ENCODE measurements around the gene ENAH.
"Not testable (repeated sequence)": the region's sequence is repeated elsewhere in the genome, so short reads cannot be mapped to it uniquely, and the experiment has no call there.

The ENAH gene

DNA sequence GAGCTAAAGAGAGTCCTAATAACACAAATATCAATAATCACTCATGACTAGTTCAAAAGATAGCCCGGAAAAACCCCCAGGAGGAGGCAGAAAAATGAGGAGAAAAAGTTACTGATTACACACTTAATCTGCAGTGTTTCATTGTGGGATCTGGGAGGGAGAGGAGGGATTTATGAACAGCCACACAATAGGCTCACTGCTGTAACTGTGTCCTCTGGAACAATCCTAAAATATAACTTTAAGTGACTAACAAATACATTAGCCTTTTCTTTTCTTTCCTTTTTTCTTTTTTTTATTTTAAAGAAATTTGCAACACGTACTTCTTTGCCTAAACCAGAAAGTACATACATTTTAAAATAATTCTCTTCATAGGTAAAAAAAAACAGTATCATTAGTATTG is 118.8 kb downstream of the ENAH start:
- in situ Hi-C loops (cut with MboI; ENCODE audit: low sequenced_read_pairs), result no loop called here

DNA sequence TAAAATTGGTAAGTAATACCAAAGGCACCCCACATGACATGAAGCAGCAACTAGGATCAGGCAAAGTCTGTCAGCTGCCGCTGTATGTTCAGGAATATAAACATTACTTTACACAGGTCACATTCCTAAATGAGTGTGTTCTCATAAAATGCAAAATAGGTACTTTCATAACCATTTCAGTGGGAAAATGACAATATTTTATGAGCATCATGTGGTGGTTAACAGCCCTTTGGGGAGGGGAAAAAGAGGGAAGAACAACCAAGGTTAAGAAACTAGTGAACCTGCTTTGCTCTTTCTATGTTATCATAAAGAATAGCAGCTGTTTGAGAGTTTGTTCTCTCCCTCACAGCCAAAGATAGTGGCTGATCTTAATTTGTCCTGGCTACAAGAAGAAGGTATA is 119.7 kb downstream of the ENAH start:
- in situ Hi-C loops (cut with MboI; ENCODE audit: low sequenced_read_pairs), result no loop called here

DNA sequence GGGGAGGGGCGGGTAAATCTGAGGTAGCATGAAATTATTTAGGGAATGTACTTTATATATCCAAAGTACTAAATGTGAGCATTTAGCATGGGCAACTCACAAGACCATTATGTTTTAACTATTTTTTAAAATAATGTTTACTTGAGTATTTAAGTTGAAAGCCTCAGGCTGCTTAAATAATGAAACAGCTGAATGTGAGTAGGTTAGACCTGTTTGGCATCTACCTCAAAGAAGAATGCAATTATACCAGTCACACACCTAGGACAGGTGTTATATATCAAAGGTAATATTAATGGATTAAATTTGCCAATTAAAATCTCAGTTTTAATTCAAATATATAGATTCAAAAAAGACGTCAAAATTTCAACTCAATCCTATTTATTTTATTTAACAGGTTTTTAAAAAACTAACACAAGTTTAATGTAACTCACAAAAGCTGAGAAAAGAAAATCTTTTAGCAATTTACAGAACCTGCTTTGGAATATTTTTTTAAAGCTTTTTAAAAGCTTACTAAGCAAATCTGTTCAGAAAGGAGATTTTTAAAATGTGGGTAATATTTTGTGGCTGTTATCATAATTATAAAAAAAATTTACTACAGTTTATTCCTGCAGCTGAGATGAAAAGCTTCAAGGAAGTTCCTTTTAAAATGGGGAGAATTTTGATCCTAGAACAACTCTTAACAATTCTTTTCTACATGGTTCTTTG is 120.5 kb downstream of the ENAH start:
- in situ Hi-C loops (cut with MboI; ENCODE audit: low sequenced_read_pairs), result no loop called here

DNA sequence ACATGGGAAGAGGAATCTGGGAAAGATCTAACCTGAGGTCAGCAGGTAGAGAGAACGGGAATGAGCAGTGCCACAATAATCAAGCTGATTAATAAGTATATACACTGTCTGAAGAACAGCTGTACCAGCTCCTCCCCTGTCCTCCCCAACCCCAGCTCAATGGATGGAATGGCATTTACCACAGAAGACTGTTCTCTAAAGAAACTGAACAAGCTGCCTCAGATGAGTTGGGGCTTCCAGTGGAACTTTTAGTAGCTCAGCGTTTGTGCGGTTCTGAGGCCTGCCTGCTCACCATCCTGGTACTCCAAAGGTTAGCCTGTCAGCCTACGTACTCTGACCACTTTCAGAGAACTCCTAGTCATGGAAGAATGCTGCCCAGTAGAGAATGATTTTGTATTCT is 123.2 kb downstream of the ENAH start:
- in situ Hi-C loops (cut with MboI; ENCODE audit: low sequenced_read_pairs), result no loop called here

DNA sequence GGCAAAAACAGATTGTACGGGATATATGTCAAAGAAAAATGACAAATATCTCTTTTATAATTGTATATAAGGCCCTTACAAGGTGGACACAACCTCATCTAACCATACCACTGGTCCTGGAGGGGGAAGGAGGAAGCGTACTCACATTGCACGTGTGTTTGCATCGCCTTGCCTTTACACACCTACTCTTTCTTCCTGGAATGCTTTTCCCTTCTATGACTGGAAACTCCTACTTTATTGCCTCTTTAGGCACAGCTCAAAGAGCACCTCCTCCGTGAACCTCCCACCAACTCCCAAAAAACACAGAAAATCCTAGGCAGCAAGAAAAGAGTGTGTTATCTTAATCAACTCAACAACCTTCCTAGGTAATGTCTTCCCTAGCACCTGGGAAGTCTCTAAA is 125.3 kb downstream of the ENAH start:
- in situ Hi-C loops (cut with MboI; ENCODE audit: low sequenced_read_pairs), result no loop called here

DNA sequence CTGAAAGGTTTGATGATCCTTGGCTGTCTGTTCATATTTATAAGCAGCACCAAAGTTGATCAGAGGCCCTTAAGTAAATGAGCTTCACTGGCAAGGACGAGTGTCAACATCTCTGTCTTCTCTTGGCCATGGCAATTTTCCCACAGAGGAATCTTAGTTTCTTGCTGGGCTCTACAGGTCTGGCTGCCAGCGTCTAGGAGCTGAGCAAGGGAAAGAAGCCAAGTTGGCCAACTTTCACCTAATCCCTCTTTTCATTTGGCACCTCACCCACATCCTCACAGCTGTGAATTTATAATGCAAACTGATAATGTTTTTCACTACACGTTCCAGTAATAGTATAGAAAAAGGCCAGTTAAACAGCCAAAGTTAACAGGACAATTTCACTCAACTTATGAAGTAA is 126.0 kb downstream of the ENAH start:
- in situ Hi-C loops (cut with MboI; ENCODE audit: low sequenced_read_pairs), result no loop called here

DNA sequence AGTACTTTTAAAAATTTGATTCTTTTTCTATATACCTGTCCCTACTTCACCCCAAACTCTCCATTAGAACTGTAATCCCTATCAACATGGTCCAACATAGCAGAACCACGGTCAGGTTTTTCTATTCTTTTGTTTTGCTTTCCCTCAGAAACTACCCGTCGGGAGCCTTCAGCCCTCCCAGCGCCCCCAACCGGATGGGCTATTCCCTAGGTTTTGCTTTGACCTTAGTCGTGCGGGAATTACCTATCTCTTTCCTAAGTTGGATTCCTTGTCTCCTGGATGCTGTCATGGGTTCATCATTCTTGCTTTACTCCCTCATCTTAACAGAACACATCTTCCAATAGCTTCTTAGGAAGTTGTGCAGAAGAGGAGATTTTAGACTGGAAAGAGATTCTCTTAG is 127.5 kb downstream of the ENAH start:
- in situ Hi-C loops (cut with MboI; ENCODE audit: low sequenced_read_pairs), result no loop called here

DNA sequence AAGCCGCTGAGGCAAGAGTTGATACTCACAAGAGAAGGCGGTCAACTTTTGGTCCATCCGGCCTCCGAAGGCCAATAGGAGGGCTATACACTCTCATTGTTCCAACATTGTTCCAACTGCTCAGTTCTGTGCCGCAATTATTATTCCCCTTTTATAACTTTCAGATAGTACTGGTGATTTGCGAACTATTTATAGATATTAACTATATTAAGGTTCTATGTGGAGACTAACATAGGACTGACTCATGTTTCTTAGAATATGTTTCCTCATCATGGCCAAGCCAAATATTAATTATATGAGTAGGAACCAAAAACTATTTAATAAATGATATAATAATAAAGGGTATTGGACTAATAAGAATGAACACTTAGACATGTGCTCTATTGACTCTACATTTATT is 128.4 kb downstream of the ENAH start:
- in situ Hi-C loops (cut with MboI; ENCODE audit: low sequenced_read_pairs), result no loop called here

DNA sequence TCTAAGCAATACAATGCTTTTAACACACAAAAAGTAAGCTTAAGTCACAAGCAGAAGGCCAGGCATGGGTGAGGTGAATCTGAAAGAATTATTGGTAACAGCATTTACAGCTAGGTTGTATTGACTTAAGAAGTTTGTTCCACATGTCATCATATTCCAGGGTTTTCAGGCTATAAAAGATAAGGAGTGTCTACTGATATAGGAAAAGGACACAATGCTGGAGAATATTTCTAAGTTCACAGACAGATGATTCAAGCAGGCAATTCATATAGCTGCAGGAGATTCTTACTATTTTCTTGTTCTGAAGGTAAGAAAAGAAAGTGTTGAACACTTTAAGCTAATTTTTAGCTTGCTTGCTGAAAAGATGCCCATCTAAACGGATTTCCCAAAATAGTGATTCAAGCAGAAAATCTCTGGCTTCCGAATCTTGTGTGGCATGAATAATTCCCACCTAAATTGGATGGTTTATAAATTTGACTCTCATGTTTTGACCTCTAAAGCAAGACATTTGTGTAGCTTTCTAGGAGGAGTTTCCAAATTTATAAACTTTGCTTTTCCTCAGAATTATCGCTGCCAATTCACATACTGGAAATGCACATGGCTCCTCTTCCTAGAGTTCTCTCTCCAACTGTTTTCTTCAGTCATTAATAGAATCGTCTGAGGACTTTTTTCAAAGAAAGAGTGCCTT is 129.5 kb downstream of the ENAH start:
- in situ Hi-C loops (cut with MboI; ENCODE audit: low sequenced_read_pairs), result no loop called here

DNA sequence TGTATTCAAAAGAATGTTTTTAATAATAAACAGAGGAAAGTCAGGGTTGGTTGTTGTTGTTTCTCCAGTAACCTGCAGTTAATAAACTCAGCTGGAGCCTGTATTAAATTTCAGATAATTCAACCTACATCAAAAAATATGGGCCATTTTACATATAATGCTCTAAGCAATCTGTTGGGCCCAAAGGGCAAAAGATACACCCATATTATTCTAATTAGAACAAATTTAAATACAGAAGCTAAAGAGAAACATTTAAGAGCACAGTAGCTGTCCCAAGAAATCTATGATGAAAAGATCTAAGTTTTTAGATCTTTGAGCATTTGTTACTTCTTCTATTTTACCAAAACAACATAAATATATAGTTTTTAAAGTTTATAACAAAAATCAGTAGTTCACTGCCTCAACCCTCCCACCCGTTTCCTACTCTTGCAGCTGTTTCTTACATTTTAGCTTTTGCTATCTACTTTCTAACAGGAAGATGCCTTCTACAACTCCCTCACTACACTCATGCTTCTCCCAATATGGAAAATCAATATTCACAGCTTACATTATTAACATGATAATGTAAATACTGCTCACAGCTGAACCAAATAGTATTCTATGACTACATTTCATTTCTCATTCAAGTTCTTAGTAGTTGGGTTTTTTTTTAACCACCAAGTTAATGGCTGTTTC is 130.2 kb downstream of the ENAH start:
- in situ Hi-C loops (cut with MboI; ENCODE audit: low sequenced_read_pairs), result no loop called here

DNA sequence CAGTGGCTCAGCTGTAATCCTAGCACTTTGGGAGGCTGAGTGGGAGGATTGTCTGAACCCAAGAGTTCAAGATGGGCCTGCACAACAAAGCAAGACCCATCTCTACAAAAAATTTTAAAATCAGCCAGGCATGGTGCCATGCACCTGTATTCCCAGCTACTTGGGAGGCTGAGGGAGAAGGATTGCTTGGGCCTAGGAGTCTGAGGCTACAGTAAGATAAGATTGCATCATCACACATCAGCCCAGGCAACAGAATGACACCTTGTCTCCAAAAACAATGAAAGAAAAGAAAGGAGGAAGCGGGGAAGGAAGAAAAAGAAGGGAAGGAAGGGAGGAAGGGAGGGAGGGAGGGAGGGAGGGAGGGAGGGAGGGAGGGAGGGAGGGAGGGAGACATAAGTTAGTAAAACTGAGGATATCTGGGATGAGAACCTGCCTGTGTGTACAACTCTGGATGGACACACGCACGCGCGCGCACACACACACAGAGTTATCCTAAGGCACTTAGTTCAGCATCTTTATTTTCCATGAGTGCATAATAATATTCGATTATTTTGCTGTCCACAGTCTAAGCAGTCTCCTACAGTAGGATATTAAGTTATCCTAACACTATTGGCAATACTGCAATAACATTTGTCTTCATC is 132.2 kb downstream of the ENAH start:
- in situ Hi-C loops (cut with MboI; ENCODE audit: low sequenced_read_pairs), result no loop called here

DNA sequence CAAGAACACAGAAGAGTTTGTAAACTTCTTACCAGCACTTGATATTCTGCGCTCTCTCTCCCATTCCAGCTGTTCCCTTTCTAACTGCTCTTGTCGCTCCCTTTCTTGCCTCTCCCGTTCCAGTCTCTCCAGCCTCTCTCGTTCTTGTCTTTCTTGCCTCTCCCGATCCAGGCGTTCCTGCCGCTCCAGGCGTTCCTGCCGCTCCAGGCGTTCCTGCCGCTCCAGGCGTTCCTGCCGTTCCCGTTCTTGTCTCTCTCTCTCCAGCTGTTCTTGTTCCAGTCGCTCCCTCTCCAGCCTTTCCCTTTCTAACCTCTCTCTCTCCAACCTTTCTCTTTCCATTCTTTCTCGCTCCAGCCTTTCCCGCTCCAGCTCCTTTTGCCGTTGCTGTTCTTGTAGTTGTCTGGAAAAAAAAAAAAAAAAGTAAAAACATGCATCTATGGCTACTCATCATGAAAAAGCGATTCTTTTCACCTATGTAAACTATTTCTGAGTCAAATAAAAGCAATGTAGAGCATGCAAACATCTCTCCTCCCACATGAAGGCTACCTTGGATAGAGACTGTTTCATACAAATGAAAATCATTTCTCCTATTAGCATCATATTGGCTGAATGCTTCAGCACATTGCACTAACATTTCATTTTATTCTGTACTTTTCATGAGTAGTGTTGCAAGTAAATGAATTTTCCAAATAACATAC is 133.6 kb downstream of the ENAH start:
- in situ Hi-C loops (cut with MboI; ENCODE audit: low sequenced_read_pairs), result no loop called here

DNA sequence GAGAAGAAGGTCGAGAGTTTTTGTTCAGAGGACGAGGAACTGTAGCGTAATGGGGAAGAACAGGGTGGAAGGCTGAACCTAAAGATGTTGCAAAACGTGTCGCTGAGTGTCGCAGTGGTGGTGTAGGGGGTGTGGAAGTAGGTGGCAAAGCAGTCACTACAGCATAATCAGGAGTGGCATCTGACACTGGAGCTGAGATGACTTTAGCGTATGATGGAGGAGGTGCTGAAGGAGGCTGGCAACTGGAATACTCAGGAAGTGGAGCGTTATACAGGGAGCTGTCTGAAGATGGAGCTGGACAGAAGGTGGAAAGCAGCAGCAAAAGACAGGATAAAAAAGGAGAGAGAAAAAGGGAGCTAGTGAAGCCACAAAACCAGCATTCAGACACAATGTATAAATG is 135.2 kb downstream of the ENAH start:
- in situ Hi-C loops (cut with MboI; ENCODE audit: low sequenced_read_pairs), result no loop called here

DNA sequence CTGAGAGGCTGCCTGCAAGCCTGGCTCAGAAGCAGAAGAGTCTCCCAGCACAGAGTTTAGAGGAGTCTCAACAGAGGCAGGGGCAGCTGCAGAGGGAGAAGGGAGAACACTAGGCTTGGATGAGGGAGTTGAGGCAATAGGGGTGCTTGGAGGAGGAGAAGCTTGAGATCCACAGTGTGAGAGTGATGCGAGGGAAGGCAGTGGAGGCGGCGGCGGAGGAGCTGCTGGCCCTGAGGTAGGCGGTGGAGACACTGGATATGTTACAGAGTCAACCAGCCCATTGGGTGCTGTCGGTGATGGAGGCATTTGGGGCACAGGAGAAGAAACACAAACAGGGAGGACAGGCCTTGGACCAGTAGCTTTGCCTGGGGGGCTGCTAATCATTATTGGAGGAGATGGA is 135.7 kb downstream of the ENAH start:
- in situ Hi-C loops (cut with MboI; ENCODE audit: low sequenced_read_pairs), result no loop called here

DNA sequence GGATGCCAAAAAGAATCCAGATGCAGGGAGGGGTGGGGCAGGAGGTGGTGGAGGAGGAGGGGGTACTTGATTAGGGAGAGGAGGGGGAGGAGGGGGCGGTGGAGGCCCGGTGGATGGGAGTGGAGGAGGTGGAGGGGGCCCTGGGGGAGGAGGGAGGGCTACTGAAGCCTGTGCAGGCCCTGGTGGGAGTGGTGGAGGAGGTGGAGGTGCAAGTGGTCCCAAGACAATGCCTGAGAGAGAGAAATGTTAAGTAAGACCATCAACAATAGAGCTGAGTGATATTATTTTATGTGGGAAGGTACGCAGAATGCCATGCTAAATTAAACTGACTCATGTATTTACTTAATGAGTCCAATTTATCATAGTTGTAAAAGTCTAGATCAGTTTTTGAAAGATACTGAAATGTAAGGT is 138.2 kb downstream of the ENAH start:
- in situ Hi-C loops (cut with MboI; ENCODE audit: low sequenced_read_pairs), result no loop called here

DNA sequence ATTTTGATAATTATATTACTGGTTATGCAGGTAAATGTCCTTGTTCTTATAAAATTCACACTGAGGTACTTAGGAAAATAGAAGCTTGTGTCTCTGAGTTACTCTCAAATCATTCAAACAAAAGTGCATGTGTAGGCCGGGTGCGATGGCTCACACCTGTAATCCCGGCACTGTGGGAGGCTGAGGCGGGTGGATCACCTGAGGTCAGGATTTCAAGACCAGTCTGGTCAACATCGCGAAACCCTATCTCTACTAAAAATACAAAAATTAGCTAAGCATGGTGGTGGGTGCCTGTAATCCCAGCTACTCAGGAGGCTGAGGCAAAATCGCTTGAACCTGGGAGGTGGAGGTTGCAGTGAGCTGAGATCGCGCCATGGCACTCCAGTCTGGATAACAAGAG is 139.3 kb downstream of the ENAH start:
- in situ Hi-C loops (cut with MboI; ENCODE audit: low sequenced_read_pairs), result not testable (repeated sequence)

DNA sequence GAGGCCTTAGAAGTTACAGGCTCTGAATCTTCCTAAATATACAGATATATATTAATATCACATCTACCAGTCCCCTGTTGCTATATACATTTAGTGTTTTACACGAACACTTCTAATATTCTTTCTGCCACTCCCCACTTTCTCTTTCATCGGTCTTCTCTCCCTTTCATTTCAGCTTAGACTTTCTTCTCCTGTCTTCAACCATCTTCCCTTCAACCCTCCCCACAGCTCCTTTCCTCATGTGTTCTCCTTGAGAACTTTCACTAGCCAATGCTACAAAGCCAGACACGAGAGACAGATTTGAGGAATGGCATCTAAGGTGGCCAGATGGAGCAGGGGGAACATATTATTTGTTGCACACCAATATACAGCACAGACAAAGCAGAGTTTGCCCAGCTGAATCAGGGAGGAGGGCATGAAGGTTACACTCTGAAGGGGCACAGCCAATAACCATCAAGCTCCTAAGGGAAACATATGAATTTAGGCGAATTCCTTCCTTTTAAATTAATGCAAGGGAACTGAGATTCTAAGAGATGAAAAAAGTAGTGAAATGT is 141.0 kb downstream of the ENAH start:
- in situ Hi-C loops (cut with MboI; ENCODE audit: low sequenced_read_pairs), result no loop called here

DNA sequence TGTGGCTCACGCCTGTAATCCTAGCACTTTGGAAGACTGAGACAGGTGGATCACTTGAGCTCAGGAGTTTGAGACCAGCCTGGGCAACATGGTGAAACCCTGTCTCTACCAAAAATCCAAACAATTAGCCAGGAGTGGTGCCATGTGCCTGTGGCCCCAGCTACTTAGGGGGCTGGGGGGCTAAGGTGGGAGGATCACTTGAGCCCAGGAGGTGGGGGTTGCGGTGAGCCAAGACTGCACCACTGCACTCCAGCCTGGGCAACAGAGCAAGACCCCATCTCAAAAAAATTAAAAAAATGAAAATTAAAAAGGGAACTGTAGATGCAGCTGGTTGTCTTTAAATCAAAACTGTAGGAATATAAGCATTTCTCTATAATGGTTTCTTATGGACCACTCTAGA is 142.2 kb downstream of the ENAH start:
- in situ Hi-C loops (cut with MboI; ENCODE audit: low sequenced_read_pairs), result not testable (repeated sequence)

DNA sequence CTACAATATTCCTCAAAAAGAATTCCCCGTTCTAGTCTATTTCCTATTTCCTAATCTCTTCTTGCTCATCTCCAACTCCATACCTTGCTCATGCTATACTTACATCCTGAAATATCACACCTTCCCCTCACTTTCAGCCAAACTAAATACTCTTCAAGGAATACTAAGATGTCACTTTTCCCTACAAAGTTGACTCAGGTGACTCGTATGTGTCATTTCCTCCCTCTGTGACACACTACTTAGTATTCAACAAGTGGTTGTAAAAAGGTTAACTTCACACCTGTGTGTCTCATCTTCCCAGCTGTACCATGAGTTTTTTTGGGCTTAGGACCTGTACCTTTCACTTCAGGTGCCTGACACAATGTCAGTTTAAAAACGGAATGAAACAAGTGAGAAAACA is 143.2 kb downstream of the ENAH start:
- in situ Hi-C loops (cut with MboI; ENCODE audit: low sequenced_read_pairs), result no loop called here

DNA sequence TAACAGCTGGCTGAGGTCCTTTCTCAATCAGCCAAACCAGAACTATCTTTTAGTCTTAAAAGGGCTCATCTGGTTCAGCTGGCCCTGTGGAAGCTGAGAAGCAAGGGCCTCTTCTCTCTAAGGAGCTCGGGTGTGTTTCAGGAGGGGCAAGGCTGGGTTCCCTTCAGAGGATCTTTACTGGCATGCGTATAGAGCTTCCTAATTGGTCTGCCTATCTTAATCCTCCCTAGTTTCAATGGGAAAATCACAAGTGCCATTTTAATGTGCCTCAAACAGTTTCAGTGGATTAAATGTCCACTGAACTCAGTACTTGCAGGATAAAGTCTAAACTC is 143.6 kb downstream of the ENAH start:
- in situ Hi-C loops (cut with MboI; ENCODE audit: low sequenced_read_pairs), result no loop called here

Data from HL-60/S4 (cell line).